ENCODE measurements around the gene DLG3.

DLG3 gene

DNA sequence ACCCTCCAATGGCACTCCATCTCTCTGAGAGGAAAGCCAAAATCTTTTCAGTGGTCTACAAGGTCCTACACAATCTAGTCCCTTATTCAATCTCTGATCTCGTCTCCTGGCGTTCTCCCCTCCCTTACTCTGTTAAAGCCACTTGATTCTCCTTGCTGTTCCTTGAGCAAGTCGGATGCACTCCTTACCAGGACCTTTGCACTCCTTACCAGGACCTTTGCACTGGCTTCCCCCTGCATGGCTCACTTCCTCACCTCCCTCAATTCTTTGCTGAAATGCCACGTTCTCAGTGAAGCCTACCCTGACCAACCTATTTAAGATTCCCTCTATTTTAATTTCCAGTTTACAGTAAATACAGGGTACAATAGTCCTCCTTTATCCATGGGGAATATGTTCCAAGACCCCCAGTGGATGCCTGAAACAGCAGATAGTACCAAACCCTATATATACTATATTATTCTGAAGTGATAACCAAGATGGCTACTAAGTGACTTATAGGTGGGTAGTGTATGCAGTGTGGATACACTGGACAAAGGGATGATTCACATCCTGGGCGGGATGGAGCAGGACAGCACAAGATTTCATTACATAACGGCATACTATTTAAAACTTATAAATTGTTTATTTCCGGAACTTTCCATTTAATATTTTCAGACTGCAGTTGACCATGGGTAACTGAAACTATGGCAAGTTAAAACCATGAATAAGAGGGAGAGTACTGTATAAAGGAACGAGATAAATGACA lies 6.5 kb upstream of the DLG3 start:
- no peak overlapping the region for H3K4me3 ChIP-seq (ENCODE audit: low read length)
- no peak for DNase-seq (ENCODE audit: low read depth)
- TF ChIP-seq, protein P1, sequence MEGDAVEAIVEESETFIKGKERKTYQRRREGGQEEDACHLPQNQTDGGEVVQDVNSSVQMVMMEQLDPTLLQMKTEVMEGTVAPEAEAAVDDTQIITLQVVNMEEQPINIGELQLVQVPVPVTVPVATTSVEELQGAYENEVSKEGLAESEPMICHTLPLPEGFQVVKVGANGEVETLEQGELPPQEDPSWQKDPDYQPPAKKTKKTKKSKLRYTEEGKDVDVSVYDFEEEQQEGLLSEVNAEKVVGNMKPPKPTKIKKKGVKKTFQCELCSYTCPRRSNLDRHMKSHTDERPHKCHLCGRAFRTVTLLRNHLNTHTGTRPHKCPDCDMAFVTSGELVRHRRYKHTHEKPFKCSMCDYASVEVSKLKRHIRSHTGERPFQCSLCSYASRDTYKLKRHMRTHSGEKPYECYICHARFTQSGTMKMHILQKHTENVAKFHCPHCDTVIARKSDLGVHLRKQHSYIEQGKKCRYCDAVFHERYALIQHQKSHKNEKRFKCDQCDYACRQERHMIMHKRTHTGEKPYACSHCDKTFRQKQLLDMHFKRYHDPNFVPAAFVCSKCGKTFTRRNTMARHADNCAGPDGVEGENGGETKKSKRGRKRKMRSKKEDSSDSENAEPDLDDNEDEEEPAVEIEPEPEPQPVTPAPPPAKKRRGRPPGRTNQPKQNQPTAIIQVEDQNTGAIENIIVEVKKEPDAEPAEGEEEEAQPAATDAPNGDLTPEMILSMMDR (conservative IDR thresholded peaks at IDR 0.05; ENCODE audit: low read length) = no peak

DNA sequence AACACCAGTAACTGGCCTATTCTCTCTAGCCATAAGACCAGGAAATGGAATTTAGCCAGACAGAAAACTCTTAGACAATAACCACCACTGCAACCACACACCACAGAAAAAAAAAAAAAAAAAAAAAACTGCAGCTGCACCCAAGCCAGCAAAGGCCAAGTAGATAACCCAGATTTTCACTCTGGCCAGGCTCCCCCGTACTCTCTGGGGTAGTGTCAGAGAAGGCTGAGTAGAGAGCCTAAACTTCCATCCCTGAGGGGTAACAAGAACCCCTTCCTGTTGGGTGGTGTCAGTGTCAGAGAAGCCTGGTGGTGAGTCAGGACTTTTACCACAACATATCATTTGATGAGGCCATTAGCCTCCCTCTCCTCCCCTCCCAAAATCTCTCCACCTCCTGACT lies 5.6 kb upstream of the DLG3 start:
- TF ChIP-seq, protein P1 (conservative IDR thresholded peaks at IDR 0.05; ENCODE audit: low read length) = no peak
- no peak overlapping the region for H3K4me3 ChIP-seq (ENCODE audit: low read length)
- no peak for DNase-seq (ENCODE audit: low read depth)

DNA sequence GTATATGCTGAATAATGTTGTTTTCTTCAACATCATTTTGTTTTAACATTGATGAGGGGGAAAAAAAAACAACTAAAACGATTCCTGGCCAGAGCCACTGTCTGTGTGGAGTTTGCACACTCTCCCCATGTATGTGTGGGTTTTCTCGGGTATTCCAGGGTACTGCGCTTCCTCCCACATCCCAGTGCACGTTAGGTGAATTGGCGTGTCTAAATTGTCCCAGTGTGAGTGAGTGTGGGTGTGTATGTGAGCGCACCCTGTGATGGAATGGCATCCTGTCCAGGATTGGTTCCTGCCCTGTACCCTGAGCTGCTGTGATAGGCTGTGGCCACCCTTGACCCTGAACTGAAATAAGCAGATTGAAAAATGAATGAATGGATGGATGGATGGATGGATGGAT lies 2.4 kb upstream of the DLG3 start:
- DNase-seq (ENCODE audit: low read depth) = no peak
- H3K4me3 ChIP-seq (ENCODE audit: low read length) = no peak overlapping the region
- TF ChIP-seq, protein P1 (conservative IDR thresholded peaks at IDR 0.05; ENCODE audit: low read length) = no peak

DNA sequence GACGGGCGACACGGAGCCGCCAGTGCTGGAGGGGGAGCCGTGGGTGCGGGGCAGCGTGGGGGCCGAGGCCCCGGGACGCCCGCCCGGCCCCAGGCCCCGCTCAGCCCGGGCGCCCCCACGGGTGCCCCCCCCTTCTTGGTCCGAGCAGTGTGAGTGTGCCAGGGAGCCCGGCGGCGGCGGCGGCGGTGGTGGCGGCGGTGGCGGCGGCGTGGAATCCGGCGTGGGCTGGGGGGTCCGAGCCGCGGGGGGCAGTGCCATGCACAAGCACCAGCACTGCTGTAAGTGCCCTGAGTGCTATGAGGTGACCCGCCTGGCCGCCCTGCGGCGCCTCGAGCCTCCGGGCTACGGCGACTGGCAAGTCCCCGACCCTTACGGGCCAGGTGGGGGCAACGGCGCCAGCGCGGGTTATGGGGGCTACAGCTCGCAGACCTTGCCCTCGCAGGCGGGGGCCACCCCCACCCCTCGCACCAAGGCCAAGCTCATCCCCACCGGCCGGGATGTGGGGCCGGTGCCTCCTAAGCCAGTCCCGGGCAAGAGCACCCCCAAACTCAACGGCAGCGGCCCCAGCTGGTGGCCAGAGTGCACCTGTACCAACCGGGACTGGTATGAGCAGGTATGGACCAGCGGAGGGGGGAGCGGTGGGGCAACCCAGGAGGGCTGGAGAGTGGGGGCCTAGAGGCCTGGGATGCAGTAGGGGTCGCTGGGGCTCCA lies 466 bp downstream of the DLG3 start:
- TF ChIP-seq, protein P1 (conservative IDR thresholded peaks at IDR 0.05; ENCODE audit: low read length) = no peak
- no peak for DNase-seq (ENCODE audit: low read depth)
- no peak overlapping the region for H3K4me3 ChIP-seq (ENCODE audit: low read length)

DNA sequence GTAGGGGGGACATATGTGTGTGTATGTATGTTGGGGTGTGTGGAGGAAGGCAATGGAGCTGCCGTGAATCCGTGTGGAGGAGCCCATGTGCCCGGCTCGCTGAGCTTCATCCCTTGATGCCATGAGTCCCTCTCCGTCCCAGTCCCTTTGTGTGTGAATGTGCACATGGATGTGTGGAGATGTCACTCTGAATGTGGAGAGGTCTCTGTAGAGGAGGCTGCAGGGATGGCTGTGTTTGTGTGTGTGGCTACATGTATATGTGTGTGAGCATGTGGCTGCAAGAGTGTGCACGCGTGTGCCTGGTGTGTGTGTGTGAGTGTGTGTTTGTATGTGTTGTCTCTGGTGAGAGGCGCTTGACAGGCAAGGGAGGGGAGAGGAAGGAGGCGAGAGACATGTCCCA lies 1.3 kb downstream of the DLG3 start:
- TF ChIP-seq, protein P1 (conservative IDR thresholded peaks at IDR 0.05; ENCODE audit: low read length) = no peak
- no peak for DNase-seq (ENCODE audit: low read depth)

DNA sequence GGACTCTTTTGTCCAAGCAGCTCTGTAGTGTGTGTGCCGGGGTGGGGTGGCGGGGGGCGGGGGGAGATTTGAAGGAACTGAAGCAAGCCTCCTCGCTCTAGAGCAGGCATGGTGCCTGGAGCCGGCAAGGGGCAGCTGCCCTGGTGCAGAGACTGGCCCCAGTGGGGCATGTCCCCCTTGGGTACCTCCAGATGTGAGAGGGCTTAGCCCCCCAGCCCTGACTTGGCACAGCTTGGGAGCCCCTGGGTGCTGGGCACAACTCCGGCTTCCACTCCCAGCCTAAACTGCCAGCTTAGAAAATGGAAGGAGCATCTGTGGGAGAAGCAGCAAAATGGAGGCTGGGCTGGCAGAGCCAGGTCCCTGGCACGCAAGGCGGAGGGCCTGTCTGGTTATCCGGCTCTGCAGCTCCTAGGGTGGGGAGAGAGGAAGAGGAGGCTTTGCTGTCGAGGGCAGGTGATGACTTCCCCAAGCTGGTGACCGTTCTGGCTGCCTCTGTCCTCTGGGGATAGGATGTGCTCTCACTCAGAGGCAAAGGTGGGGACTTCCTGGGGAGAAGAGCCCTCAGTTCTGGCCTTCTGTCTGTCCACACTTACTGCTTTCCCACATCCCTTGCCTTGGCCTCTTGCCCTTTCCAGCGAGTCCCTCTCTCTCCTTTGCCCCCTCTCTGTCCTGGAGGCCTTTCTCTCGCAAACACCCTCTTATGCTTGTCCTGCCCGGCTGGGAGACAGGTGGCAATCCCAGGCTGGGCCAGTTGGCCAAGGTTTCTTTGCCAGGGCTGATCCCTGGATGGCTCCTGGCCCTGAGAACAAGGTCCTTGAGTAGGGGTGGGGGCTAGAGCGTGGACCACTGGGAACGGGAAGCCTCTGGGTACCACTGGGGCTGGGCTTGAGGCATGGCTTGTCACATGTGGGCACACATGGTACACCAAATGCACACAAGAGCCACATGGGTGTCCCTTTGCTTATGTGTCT lies 2.0 kb downstream of the DLG3 start:
- no peak overlapping the region for H3K4me3 ChIP-seq (ENCODE audit: low read length)
- TF ChIP-seq, protein P1 (conservative IDR thresholded peaks at IDR 0.05; ENCODE audit: low read length) = no peak
- DNase-seq (ENCODE audit: low read depth) = no peak

More for the DNA sequence above, 1.3 kb downstream of the DLG3 start:
- no peak overlapping the region for H3K4me3 ChIP-seq (ENCODE audit: low read length)

All from AG10803 (cell line).